ENCODE results near the gene GPR142. TPM values are rescaled to one million over a fixed set of nuclear protein-coding genes. Genes with fewer than 3 reads are reported as not detected.

GPR142 gene
- total and polyA plus RNA-seq, 2 of the 13 experiments (the other 11 are each of a cell fraction or from before 2014, with no cell fraction given), result not detected

- TF ChIP-seq ZNF646 (CRISPR knock-in tag; IDR thresholded peaks at IDR 0.05) (0 out of 2 replicates have a peak, but pooled peaks have one; percentile 33), RNF2 (conservative IDR thresholded peaks at IDR 0.05; ENCODE audit: low read depth) (no peak; the same call in 1 of the 2 replicates), ZNF530 (CRISPR knock-in tag; IDR thresholded peaks at IDR 0.05; ENCODE audit: low read depth) (no peak), ZNF224 (CRISPR knock-in tag; IDR thresholded peaks at IDR 0.05) (no peak), USF2 (IDR thresholded peaks at IDR 0.05; ENCODE audit: low read depth, low read length) (no peak), USF2 (CRISPR knock-in tag; IDR thresholded peaks at IDR 0.05; ENCODE audit: borderline replicate concordance) (no peak), ZNF225 (CRISPR knock-in tag; IDR thresholded peaks at IDR 0.05) (no peak), HOXD1 (CRISPR knock-in tag; IDR thresholded peaks at IDR 0.05) (no peak), ZNF484 (CRISPR knock-in tag; IDR thresholded peaks at IDR 0.05; ENCODE audit: borderline replicate concordance, low read depth) (no peak), HDAC6 (IDR thresholded peaks at IDR 0.05; ENCODE audit: low read depth, low read length) (no peak), ZNF20 (CRISPR knock-in tag; IDR thresholded peaks at IDR 0.05) (no peak), NFATC3 (CRISPR knock-in tag; IDR thresholded peaks at IDR 0.05) (no peak), GABPA (IDR thresholded peaks at IDR 0.05; ENCODE audit: low read depth, low read length) (peak; percentile 44), GABPA (CRISPR knock-in tag; IDR thresholded peaks at IDR 0.05; ENCODE audit: low read depth) (peak; percentile 85), MLXIP (CRISPR knock-in tag; IDR thresholded peaks at IDR 0.05; ENCODE audit: borderline replicate concordance) (no peak)
These were observed 6.7 kb downstream of the GPR142 start (continued) for GRCh38 chr17:74373838-74374606.

Data from HepG2 (cell line).